ENCODE data around the gene PTPRM. TPM values are rescaled to one million over a fixed set of nuclear protein-coding genes. Genes with fewer than 3 reads are reported as not detected.
A peak's percentile ranks its signal among the peaks of the same experiment; 100 is the strongest.

The PTPRM gene
- total RNA-seq, 1 donor, result 84.7 TPM

DNA sequence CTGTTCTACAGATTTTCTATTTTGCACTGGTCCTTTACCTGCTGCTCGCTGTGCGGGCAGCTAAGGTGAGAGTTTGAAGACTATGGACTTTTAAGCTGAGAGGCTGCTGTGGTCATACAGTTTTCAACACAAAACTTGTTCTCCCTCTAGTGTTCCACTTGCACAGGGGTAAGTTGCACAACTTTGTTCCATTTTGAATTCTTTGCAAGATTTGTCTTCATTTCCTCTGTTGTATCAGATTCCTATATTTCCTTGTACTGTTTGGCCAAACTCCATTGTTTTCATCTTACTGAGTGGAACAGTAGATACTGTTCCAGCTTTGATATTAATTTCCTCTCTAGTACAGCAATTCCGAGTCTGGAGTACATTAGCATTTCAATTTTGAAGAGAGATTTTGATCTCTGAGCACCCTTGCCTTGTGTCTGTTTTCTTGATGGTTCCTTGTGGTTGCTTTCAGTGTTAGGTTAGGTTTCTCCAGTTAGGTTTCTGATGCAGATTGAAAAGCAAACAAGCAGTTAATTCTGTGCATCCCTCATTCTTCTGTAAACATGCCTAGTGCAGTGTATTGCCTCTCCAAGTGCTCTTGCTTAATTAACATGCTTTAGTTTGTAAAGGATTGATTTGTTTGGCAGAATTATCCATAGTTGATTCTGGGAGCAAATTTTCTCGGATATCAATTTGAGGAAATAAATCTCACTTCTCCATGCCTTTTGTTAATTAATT, 188.8 kb downstream of the PTPRM start:
- peaks cover 3% of the 10 kb centered on the region for H4K20me1 ChIP-seq (ENCODE audit: insufficient read depth, low read length)
- TF ChIP-seq, protein P1, sequence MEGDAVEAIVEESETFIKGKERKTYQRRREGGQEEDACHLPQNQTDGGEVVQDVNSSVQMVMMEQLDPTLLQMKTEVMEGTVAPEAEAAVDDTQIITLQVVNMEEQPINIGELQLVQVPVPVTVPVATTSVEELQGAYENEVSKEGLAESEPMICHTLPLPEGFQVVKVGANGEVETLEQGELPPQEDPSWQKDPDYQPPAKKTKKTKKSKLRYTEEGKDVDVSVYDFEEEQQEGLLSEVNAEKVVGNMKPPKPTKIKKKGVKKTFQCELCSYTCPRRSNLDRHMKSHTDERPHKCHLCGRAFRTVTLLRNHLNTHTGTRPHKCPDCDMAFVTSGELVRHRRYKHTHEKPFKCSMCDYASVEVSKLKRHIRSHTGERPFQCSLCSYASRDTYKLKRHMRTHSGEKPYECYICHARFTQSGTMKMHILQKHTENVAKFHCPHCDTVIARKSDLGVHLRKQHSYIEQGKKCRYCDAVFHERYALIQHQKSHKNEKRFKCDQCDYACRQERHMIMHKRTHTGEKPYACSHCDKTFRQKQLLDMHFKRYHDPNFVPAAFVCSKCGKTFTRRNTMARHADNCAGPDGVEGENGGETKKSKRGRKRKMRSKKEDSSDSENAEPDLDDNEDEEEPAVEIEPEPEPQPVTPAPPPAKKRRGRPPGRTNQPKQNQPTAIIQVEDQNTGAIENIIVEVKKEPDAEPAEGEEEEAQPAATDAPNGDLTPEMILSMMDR (IDR thresholded peaks at IDR 0.05; ENCODE audit: extremely low read depth, low read depth, low read length), result peak; percentile 33
- H3K79me2 ChIP-seq (ENCODE audit: insufficient read depth, low read length), result peaks cover 2% of the 10 kb centered on the region
- H3K4me2 ChIP-seq (ENCODE audit: insufficient read depth, low read length), result no peak overlapping the region
- H2AFZ ChIP-seq (ENCODE audit: low read length), result no peak overlapping the region
- no peak for DNase-seq (ENCODE audit: insufficient read length, low spot score, missing footprints)
- no peaks in the 10 kb centered on the region for H3K36me3 ChIP-seq (ENCODE audit: insufficient read depth, low read length)
- H3K27me3 ChIP-seq (ENCODE audit: insufficient read depth, low read length), result no peaks in the 10 kb centered on the region
- H3K4me1 ChIP-seq (ENCODE audit: insufficient read depth, low read length), result peaks cover 24% of the 10 kb centered on the region
- no peak overlapping the region for H3K27ac ChIP-seq (ENCODE audit: low read depth, low read length)
- no peaks in the 10 kb centered on the region for H3K9me3 ChIP-seq (ENCODE audit: low read depth, low read length)
- H3K4me3 ChIP-seq (ENCODE audit: insufficient read depth, low read length), result no peak overlapping the region

DNA sequence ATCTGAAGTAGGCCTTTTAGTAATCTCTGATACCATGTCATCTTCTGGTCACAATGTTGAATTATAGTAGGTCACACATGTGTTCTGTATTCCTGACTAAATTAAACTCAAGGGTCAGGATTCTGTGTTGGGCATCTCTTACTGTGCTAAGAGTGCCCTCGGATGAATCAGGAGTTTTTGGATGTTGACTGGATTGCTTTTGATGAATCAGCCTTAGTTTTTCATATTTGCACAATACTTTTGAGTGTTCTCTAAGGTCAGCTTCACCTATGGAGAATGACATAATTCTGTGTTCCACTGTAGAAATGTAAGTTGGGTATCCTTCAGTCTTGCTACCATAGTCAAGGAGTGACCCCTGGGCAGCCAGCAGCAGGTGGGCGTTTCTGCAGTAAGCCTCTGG, 190.1 kb downstream of the PTPRM start:
- peaks cover 32% of the 10 kb centered on the region for H3K4me1 ChIP-seq (ENCODE audit: insufficient read depth, low read length)
- no peaks in the 10 kb centered on the region for H3K36me3 ChIP-seq (ENCODE audit: insufficient read depth, low read length)
- no peak overlapping the region for H3K27ac ChIP-seq (ENCODE audit: low read depth, low read length)
- H3K27me3 ChIP-seq (ENCODE audit: insufficient read depth, low read length), result no peaks in the 10 kb centered on the region
- H3K4me2 ChIP-seq (ENCODE audit: insufficient read depth, low read length), result no peak overlapping the region
- H2AFZ ChIP-seq (ENCODE audit: low read length), result no peak overlapping the region
- TF ChIP-seq, protein P1 (IDR thresholded peaks at IDR 0.05; ENCODE audit: extremely low read depth, low read depth, low read length), result no peak
- no peak overlapping the region for H3K4me3 ChIP-seq (ENCODE audit: insufficient read depth, low read length)
- H3K79me2 ChIP-seq (ENCODE audit: insufficient read depth, low read length), result peaks cover 2% of the 10 kb centered on the region
- DNase-seq (ENCODE audit: insufficient read length, low spot score, missing footprints), result no peak
- H4K20me1 ChIP-seq (ENCODE audit: insufficient read depth, low read length), result peaks cover 3% of the 10 kb centered on the region
- H3K9me3 ChIP-seq (ENCODE audit: low read depth, low read length), result no peaks in the 10 kb centered on the region

DNA sequence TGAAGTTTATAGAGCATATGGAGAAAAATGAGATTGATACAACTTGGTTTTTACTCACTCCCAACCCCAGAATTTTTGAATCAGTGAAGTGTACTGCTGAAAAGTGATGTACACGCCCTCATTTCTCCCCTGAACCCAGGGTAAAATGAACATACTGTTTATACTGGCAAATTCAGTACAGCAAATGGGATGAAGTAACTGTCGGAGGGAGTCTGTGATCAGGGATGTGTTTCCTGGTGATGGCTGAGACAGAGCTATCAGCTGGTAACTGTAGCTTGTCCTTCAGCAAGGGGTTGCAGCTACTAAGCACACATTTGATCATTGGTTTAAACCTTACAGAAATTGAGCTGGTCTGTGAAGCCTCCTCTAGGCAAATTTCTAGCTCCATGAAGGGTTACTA, 191.6 kb downstream of the PTPRM start:
- Histone ChIP-seq H3K4me2 (ENCODE audit: insufficient read depth, low read length) (no peak overlapping the region), H3K9me3 (ENCODE audit: low read depth, low read length) (no peaks in the 10 kb centered on the region), H2AFZ (ENCODE audit: low read length) (no peak overlapping the region), H3K36me3 (ENCODE audit: insufficient read depth, low read length) (no peaks in the 10 kb centered on the region), H3K27ac (ENCODE audit: low read depth, low read length) (no peak overlapping the region), H3K4me3 (ENCODE audit: insufficient read depth, low read length) (no peak overlapping the region), H3K27me3 (ENCODE audit: insufficient read depth, low read length) (no peaks in the 10 kb centered on the region), H4K20me1 (ENCODE audit: insufficient read depth, low read length) (peaks cover 3% of the 10 kb centered on the region), H3K4me1 (ENCODE audit: insufficient read depth, low read length) (peaks cover 34% of the 10 kb centered on the region), H3K79me2 (ENCODE audit: insufficient read depth, low read length) (peaks cover 8% of the 10 kb centered on the region)
- TF ChIP-seq, protein P1 (IDR thresholded peaks at IDR 0.05; ENCODE audit: extremely low read depth, low read depth, low read length), result no peak
- DNase-seq (ENCODE audit: insufficient read length, low spot score, missing footprints), result no peak

DNA sequence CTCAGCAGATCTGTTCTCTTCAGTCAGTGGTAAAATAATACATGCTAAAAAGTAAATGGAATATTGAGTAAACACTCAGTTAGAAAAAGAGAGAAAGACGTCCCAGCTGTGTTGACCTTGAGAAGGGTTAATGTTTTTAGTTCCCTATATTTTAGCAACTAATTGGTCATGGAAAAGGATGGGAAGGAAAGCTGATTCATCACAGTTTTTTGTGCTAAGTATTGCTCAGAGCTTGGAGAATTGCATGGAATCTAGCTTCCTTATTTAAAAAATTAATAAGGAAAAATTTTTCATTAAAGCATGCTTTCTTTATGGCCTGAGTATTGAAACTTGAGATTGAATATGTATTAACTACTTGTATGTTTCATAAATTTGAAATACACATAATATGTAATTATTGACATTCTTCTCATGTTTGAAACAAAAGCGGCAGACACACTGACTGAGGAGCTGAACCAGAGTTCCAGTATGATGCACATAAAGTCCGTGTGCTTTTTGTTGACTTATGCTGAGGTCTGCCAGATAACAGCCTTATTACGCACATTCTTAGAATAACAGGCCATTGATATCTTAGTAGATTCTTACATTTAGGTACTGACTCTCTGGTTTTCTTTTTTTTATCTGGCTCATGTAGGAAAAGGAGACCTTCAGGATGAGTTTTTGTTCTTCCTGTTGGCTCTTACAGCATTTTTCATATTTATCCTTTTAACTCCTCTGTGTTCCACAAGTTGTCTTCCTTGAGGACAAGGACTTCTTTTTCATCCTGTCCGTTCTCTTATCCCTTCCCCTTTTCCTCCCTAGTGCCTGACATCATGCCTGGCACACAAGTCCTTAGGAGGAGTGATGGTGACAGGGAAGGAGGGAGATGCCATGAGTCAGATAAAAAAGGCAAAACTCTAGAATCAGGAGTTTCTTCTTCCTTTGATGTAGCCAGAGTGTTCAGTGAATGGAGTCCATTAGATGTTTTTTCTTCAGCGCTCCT, 194.1 kb downstream of the PTPRM start:
- Histone ChIP-seq H3K4me1 (ENCODE audit: insufficient read depth, low read length) (peaks cover 24% of the 10 kb centered on the region), H3K9me3 (ENCODE audit: low read depth, low read length) (no peaks in the 10 kb centered on the region), H3K27me3 (ENCODE audit: insufficient read depth, low read length) (no peaks in the 10 kb centered on the region), H3K4me3 (ENCODE audit: insufficient read depth, low read length) (peak overlapping the region; percentile 12), H3K36me3 (ENCODE audit: insufficient read depth, low read length) (no peaks in the 10 kb centered on the region), H2AFZ (ENCODE audit: low read length) (no peak overlapping the region), H3K79me2 (ENCODE audit: insufficient read depth, low read length) (peaks cover 5% of the 10 kb centered on the region), H4K20me1 (ENCODE audit: insufficient read depth, low read length) (peaks cover 3% of the 10 kb centered on the region), H3K27ac (ENCODE audit: low read depth, low read length) (peak overlapping the region; percentile 88), H3K4me2 (ENCODE audit: insufficient read depth, low read length) (peak overlapping the region; percentile 66)
- TF ChIP-seq, protein P1 (IDR thresholded peaks at IDR 0.05; ENCODE audit: extremely low read depth, low read depth, low read length), result no peak
- DNase-seq (ENCODE audit: insufficient read length, low spot score, missing footprints), result peak; percentile 69

Data from osteoblast (primary cell).